Testis (tissue), 2 donors: ENCODE data around the gene MARK4.

Experiments used
- CTCF ChIP-seq, 3 experiments: fragments of 450-650 bp in 2 of 3; fragments of 200-600 bp in 1 of 3; sonication (generic) in 1 of 3; IDR thresholded peaks; one replicate each; pipeline ENCODE4 v1.5.1; 2016 to 2019; ENCODE audit warnings: antibody characterized with exemption in 3 of 3, mild to moderate bottlenecking in 2 of 3, moderate library complexity in 1 of 3
- POLR2A ChIP-seq: fragments of 450-650 bp; IDR thresholded peaks from one replicate; pipeline ENCODE4 v1.6.1; 2017; ENCODE audit warnings: antibody characterized with exemption, mild to moderate bottlenecking, moderate library complexity

- no peak for TF ChIP-seq CTCF (IDR thresholded peaks at IDR 0.05)
- TF ChIP-seq POLR2A: no peak
Observed at GRCh38 chr19:45345506-45345860, 94.4 kb downstream of the MARK4 start.
